CD4-positive, alpha-beta T cell treated with Interleukin-17A for 1 hour (primary cell): ENCODE data around the gene IGSF10.
A peak's percentile ranks its signal among the peaks of the same experiment; 100 is the strongest.

Experiments
- DNase-seq: peaks from one replicate; pipeline ENCODE4 v3.0.0-alpha.2; 2020

IGSF10 gene

DNA sequence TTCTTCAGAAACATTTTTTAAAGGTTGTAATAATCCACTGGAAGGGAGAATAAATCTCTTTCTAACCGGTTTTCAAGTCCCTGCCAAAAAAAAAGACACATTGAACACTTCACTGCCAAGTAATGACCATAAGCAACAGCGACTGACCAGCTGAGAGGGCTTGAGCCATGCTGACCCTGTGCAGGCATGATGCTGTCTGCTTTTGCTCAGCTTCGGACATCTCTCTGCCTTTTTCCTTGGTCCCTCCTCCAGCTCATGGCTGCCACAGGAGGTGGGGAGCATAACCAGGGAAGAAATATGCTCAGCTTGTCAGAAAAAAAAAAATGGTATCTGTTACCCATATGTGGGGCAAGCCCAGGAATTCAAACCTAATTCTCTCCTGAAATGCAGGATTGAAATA is 1.5 kb downstream of the IGSF10 start:
- DNase-seq: no peak

DNA sequence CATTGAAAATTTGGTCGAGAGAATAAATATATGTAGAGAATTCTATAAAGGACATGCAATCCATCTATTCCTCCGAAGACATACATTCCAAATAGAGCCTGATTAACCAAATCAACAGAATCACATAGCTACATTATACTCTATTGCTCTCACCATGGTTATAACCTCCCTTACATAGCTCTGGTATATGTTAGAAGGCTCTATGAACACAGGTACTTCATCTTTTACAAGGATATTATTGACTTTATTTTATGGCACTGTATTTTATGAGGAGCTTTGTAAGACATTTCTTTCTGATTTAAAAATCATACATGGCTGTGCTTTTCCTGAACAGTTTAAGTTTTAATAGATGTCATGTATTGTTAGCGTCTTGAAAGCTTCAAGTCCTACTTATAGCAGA is 4.8 kb downstream of the IGSF10 start:
- no peak for DNase-seq

DNA sequence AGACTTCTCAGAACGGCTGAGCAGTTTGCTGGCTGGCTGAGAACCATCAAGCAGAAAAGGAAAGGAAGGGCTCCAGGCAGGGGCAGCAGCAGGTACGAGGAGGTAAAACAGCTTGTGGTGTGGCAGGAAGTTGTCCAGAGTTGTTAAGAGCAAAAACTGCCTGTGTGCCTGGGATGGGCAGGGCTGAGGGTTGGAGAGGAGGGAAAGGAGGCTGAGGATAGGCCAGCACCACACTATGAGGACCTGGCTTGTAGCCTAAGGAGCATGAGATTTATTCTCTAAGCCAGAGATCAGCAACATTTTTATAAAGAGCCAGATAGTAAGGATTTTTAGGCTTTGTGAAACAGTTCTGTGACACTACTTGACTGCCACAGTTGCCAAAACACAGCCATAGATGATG is 8.0 kb downstream of the IGSF10 start:
- DNase-seq: no peak

DNA sequence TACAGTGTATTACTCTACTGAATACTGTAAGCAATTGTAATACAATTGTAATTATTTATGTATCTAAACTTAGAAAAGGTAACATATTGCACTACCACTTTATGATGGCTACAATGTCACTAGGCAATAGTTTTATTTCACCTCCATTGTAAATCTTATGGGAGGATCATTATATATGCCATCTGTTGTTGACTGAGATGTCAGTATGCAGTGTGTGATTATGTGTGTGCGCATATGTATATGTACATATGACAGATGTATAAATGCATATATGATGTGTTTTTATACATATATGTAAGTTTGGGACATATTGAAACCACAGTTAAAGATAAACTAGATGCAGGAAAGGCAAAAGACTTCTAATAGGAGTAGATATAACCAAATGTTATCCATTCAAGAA is 8.5 kb downstream of the IGSF10 start:
- no peak for DNase-seq

DNA sequence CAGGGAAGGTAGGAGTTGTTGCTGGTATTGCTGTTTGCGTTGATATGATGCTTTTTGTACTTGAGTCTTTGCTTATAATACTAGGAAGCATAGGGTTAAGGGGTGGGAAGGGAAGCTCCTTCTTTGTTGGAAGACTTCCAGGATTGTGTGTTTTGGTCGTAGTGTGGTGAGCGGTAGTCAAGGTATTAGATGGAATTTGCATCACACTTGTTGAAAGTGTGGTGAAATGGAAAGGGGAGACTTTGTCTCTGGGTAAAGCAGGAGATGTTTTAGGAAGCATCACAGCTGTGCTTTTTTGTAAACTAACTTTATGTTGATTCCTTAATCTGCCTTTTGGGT is 14.9 kb downstream of the IGSF10 start:
- no peak for DNase-seq

DNA sequence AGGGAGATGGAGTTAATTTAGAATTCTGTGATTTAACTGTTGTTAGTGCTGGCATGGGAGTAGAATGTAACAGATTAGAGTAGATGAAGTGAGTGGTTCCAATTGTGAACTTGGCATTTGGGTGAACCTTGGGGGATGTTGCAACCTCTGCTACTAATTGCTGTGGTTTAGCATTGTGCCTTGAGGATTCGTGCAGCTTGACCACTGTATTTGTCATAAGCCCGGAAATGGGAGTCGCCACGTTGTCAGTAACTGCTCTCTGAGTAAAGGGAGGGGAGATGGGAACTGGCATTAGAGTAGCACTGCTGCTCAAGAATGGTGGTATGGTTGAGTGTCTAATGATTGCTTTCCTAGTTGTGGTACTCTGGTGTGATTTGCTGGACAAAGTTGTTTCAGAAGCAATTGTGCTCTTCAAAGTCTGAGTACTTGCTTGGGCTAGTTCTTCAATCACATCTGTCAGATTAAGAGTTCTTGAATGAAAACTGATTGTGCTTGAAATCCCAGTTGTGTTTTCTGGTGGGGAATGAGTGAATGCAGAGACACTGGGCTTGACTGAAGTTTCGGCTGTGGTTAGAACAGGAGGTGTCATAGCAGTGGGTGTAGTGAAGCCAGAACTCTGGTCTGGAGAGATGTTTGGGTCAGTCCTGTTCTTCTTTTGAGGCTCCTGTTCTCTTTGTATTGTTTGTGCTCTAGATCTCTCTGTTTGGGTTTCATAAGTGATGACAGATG is 15.4 kb downstream of the IGSF10 start:
- no peak for DNase-seq

DNA sequence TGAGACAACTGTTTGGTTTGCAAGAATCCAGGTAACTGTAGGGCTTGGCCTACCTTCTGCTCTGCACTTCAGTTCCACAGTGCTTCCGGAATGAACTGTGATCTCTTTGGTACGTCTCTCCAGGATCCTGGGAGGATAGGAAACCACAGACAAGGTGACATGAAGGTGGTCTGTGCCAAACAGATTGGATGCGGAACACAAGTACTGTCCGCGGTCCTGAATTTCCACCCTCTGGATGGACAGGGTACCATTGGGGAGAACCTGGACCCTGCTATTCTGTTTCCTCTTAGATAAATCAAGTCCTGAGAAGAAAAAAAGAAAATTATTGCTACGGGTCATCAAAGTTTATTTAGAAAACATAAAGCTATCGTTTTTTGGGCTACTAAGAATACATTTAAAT is 17.3 kb downstream of the IGSF10 start:
- DNase-seq: no peak

DNA sequence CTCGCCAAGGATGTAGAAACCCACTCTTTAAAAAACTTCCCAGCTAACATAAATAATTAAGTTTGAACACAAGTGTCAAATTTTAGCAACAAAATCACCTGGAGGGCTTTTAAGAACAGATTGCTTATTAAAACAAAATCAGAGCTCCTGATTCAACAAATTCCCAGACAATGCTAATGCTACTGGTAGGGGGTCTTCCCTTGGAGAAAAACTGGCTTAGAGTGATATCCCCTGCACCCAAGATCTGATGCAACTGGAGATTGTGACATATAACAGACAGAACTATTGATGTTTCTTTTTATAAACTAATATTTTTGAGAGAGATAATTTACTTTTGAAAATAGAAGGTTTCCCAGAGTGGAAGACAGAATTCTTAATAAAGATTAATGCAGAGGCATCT is 19.9 kb downstream of the IGSF10 start:
- no peak for DNase-seq

DNA sequence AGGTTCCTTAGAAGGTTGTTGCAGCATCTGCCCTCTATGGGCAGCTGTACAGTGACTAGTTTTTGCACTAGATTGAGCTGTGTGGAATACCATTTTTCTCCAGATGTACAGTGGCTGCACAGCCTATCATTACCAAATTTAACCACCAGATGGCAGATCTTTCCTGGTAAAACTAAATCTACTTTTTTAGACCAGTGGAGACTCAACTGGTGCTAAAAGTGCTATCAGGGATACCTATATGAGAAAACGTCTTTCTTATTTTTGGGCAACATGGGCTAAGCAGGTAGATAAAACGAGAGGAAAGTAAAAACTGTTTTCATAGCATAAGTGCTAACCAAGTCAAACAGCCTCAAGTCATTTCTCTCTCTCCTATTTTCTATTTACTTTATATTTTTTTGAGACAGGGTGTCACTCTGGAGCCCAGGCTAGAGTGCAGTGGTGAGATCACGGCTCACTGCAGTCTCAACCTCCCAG is 21.2 kb downstream of the IGSF10 start:
- peak; percentile 36 for DNase-seq

DNA sequence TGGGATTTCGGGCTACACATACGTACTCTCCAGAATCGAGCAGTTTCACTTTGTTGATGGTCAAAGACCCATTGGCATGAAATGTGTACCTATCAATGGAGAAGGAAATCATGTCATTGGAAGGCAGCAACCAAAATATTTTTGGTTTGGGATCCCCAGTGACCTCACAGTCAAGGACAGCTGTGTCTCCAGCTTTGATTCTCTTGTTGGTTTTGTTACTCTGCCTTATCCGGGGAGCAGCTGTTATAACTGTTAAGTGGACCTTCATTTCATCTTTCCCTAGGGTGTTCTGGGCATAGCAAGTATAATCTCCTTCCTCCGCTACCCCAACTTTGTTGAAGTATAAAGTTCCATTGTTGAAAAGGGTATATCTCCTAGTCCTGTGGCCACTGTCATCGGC is 23.0 kb downstream of the IGSF10 start:
- DNase-seq: no peak

DNA sequence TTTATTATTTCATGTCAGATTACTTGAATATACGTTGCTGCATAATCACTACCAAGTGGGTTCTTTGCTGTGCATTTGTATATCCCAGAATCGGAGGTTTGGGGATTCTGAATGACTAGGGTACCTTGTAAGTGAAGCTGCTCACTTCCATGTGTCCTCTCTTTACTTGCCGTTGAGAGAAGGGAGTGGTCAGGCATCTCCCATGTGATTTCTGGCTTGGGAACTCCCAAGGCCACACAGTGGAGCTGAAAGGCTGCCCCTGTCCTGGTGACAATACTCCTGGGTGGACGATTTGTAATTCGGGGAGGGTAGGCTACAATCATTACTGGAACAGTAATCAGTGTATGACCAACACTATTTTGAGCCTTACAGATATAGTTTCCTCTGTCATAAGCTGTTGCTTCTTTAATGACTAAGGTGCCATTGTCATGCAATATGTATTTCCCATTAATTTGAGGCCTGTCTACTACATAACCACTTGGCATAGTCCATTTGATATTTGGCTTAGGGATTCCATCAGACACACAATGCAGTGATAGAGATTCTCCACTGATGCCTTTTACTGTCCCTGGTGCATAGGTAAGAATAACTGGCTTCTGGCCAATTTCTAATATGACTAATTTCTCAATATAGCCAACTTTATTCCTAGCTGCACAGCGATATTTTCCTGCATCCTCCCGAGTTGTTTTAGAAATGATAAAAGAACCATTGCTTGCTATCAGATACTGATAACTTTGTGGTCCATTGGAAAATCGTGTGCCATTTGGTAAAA is 24.0 kb downstream of the IGSF10 start:
- DNase-seq: no peak

DNA sequence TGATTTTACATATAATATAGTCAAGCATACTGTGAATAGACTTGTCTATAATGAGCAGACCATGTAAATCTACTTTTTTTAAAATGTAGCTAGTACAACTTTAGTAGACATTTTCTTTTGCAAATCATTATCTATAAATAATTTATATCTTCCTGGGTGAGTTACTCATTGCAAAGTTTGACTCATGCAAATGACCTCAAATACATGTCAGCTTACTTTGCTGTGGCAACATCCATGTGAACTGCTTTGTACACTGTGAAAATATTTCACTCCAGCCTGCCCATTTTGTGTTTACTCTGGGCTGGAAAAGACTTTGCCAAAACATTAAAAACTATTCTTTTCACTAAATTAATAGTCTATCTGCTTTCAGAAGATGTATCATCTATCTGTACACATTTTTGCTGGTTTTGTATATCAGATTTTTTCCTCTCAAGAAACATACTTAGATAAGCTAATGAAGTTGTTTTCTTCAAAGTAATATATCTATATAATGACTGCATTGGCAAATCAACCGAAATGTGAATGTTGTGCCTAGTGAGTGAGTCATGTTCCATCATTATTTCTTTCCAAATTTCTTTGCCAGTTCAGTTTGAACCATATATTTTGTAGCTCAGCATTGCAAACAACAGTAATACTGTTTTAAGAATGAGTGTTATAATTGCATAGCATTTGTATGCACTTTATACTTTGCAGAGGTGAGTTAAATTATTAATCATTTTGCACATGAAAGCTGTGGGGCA is 26.5 kb downstream of the IGSF10 start:
- no peak for DNase-seq

DNA sequence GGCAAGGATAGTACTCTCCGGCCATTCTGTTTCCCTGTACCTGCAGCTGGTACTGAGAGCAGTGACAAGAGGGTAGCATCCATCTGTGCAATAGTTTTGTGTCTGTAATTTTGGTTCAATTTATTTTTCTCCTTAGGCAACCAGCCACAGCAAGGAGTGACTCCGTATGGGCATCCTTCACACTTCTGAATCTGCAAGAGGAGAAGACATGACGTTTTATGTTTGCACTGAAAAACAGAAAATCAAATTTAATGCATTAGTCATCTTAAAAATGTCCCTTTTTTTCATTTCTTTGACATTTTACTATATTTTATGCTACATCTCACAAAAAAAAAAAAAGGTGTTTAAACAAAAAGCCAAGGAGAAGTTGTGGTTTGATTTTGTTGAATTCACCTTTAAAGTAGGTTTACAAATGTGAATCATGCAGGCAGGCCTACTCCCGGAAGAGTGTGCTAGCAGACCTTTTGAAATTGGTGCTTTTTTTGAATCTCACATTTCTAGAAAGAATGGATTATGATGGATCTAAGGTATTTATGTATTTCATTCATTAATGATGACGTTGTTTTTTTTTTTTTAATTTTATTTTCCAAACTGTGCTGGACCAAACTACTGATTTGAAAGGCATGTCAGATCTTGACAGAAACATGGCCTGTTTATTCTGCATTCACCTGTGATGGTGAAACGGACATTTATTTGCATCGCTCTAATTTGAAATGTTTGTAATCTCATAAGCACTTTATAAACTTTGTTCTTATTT is 28.1 kb downstream of the IGSF10 start:
- no peak for DNase-seq

DNA sequence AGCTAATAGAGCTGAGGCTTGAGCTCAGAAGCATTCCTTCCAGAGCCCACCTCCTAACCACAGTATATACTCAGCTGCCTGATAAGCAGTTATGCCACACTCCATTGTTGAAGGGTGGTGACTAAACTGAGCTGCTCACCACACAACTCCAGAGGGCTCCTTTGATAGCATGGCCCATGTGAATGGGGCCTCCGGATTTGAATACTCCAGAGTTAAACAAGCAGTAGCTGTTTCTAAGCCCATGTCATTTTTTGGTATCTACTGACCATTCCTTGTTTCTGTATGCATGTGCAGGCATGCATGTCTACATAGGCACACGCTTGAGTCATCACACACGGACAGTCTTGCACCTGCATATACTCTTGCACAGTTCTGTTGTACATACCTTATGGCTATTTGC is 28.9 kb downstream of the IGSF10 start:
- no peak for DNase-seq

DNA sequence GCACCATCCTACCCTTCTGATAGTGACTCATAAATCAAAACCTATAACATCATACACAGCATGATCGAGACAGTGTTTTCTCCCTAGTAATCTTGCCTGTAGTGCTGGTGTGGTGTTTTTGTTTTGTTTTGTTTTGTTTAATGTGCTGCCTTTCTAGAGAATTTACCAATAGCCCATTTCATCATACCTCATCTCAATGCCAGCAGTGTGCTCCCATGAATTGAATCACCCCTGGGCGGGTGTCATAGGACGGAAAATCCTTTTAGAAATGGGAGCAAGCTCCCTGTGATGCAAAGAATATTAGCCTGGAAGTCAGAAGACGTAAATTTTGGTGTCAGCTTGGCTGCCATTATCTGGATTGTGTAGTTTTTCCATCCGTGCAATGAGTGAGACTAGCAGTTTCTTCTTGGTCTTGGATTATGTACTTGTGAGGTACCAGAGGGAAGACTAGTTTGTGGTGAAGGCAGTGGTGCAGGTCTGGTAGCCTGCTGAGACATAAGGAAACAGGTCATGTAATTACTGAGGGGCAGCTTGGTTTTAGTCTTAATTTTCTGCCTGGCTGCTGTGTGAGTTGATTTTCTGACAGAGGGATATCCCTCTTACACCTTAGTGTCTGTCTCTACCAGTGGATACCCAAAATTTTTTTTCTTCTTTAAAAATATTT is 29.9 kb downstream of the IGSF10 start:
- no peak for DNase-seq

DNA sequence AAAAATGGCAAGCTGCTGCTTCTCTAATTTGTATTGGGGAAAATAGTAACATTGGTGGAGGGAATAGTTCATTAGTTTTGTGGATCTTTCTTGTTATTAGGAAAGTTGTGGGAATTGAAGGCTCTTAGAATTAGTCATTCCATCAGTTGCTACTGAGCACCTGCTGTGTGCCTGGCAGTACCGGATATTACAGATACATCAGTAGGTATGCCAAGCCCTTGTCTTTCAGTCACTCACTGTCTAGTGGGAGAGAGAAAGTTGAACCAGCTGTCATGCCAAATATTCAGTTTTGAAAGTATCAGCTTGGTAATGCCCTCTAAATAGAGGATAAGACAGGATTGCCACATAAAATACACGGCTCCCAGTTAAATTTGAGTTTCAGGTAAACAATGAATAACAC is 32.5 kb downstream of the IGSF10 start:
- DNase-seq: no peak

DNA sequence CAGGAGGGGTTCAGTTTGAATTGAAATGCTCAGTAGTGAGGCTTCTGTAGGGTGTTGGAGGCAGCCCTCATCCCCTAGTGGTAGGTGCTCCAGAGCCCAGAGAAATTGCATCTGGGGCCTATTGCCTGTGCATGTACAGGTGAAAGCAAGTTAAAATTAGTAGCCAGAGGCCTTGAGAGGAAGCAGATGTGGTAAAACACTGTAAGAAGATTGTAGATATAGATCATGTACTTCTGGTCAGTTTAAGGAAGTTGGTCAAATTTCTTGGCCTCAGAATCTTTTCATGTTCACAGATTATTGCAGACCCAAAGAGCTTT is 34.6 kb downstream of the IGSF10 start:
- DNase-seq: no peak

DNA sequence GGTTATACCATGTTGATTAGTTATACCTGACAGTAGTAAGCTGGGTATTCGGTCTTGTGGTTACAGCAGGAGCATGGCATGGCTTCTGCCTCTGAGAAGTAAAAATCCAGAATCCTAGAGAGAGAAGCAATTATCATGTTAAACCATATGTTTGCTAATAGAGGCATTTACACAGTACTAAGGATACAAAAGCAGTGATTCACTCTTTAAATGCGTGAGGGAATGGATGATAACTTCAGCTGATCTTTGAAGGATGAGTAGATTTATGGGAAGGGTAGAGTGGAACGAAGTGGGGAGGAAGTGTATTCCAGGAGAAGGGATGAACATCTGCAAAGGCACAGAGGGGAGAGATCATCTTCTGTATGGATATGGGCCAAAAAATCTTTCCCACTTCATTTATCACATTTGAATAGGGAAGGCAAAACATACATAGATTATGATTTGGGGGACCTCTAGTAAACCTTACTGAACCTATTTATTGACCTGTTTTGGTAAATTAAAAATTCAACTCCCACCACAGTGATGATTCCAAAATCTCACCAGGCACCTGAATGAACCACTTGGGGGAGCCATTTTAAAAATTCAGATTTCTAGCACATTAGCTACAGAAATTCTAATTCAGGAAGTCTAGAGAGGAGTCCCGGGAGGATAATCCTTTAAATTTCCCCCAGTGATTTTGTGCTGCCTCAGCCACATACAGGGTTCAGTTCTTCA is 35.1 kb downstream of the IGSF10 start:
- DNase-seq: no peak

DNA sequence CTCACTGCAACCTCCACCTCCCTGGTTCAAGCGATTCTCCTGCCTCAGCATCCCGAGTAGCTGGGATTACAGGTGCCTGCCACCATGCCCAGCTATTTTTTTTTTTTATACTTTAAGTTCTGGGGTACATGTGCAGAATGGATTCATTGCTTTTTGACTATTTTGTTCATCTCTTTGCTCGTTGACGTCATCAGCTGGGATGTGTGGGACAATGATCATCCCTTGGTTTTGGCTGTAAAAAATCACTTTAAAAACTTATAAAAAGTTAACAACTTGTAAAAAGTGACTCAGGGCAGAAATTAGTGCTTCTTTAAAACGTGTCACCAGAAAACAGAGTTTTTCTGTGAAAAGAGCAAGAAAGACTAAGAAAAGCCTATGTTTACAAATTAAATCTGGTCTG is 37.8 kb downstream of the IGSF10 start:
- no peak for DNase-seq

DNA sequence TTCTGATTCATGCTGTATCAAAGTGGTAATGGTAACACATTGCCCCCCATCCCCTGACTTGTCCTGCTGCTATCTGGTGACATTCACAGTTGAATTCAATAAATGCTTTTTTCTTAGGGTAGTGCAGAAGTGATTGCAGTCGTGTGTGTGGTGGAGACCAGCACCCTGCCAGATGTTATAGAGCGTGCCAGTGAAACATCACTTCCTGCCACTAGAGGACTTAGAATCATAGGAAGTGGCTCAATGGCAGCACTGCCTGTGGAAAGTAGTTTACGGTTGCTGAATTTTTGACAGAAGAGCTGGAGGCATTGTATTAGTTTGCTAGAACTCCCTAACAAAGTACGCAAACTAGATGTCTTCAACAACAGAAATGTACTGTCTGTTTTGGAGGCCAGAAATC is 38.9 kb downstream of the IGSF10 start:
- DNase-seq: no peak

DNA sequence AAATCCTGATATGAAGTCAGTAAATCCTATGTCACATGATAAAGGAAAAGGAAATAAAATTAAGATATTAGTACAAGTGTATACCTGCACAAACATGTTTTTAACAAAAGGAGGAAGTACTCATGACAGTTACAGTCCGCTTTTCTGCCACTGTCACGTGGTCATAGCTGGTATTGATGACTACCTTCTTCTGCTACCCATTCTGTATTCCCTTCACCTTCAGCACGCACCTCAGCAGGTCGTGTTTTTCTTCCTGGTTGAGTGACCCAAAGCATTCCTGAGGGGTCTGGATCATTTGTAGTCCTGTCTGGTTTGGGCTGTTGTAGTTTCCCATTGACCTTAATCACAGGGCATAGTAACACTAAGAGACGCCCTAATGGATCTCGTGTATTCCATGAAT is 41.1 kb downstream of the IGSF10 start:
- DNase-seq: no peak

DNA sequence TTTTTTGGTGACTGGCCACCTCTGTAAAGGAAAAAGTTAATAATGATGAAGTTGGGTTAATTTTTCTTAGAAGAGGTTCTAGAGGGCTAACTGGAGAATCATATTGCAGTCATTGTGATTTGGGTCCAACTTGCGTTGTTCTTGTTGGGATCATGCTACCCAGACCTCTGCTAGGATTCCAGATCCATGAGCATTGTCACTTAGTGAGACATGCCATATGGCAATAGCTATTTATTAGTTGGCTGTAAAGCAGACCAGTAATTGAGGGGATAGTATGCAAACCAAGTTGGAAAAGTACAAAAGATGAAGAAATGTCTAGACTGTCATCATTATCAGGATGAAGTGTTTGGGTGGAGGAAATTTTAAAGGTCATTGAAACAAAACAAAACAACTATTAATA is 45.6 kb downstream of the IGSF10 start:
- no peak for DNase-seq
